Measurements from ENCODE around the gene KANK3. TPM values are rescaled to one million over a fixed set of nuclear protein-coding genes. Genes with fewer than 3 reads are reported as not detected.
A peak's percentile ranks its signal among the peaks of the same experiment; 100 is the strongest.

The KANK3 gene
- total RNA-seq, 2 experiments from 2014 or later: 0.11 to 0.22 TPM

- Histone ChIP-seq H3K79me2 (ENCODE audit: insufficient read depth, low read depth, low read length) (peaks cover 22% of the 10 kb centered on the region; the same call in 1 of the 2 replicates), H3K9me2 (ENCODE audit: insufficient read depth, low read length) (no peaks in the 10 kb centered on the region), H3K9me3 (ENCODE audit: low read length) (no peaks in the 10 kb centered on the region), H3K36me3 (ENCODE audit: insufficient read depth, low read length) (peaks cover 55% of the 10 kb centered on the region), H3K4me2 (ENCODE audit: low read length) (peak overlapping the region; percentile 88; the same call in 1 of the 2 replicates), H4K20me1 (ENCODE audit: insufficient read depth, low read length) (no peaks in the 10 kb centered on the region), H3K27ac (ENCODE audit: low read depth, low read length, poor library complexity, severe bottlenecking) (no peak overlapping the region), H3K4me1 (ENCODE audit: insufficient read depth, low read length, poor library complexity, severe bottlenecking) (peaks cover 19% of the 10 kb centered on the region), H3K4me3 (ENCODE audit: low read depth, low read length, poor library complexity, severe bottlenecking) (no peak overlapping the region), H2AFZ (ENCODE audit: low read length) (no peak overlapping the region)
- intact Hi-C loops (cut with micrococcal nuclease; ENCODE audit: unreplicated experiment): no loop called here
- POLR2A ChIA-PET: no interaction called here
- no peak for TF ChIP-seq CTCF (conservative IDR thresholded peaks at IDR 0.05; ENCODE audit: low read length)
- no peak for TF ChIP-seq EZH2phosphoT487 (IDR thresholded peaks at IDR 0.05; ENCODE audit: borderline replicate concordance, low read depth, low read length)
- BruUV-seq (replicated peaks): no TSS peak
- CTCF ChIA-PET (ENCODE audit: unreplicated experiment): no interaction called here
- DNase-seq (ENCODE audit: low spot score): no peak
Measured at GRCh38 chr19:8305798-8306197, 37.3 kb downstream of the KANK3 start.

DNA sequence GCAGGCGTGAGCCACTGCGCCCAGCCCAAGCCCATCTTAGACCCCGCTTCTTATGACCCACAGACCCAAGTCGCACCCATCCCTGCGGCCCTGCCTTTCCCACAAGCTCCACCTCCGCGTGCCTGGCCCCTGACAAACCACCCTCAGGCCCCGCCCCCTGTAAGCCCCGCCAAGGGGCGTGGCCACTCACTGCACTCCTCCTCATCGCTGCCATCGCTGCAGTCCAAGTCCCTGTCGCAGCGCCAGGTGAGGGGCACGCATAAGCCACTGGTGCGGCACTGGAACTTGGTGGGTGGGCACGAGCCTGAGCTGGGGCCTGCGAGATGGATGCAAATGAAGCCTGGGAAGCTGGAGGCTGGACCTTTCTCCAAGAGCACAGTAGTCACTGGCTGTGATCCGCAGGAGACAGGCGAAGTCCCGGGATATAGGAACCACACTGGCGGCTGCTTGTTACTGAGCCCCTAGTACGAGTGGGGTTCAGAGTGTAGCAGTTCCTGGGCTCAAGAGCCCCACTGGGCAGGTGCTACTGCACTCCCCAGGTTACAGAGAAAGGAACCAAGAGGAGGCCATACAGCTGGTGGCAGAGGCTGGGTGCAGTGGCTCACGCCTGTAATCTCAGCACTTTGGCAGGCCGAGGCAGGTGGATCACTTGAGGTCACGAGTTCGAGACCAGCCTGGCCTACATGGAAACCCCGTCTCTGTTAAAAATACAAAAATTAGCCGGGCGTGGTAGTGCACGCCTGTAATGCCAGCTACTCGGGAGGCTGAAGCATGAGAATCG lies 38.0 kb downstream of the KANK3 start:
- Histone ChIP-seq H3K27ac (ENCODE audit: low read depth, low read length, poor library complexity, severe bottlenecking) (no peak overlapping the region), H3K4me1 (ENCODE audit: insufficient read depth, low read length, poor library complexity, severe bottlenecking) (peaks cover 19% of the 10 kb centered on the region), H3K36me3 (ENCODE audit: insufficient read depth, low read length) (peaks cover 50% of the 10 kb centered on the region), H2AFZ (ENCODE audit: low read length) (no peak overlapping the region), H3K9me2 (ENCODE audit: insufficient read depth, low read length) (no peaks in the 10 kb centered on the region), H3K79me2 (ENCODE audit: insufficient read depth, low read depth, low read length) (peaks cover 22% of the 10 kb centered on the region; the same call in 1 of the 2 replicates), H4K20me1 (ENCODE audit: insufficient read depth, low read length) (no peaks in the 10 kb centered on the region), H3K4me3 (ENCODE audit: low read depth, low read length, poor library complexity, severe bottlenecking) (no peak overlapping the region), H3K4me2 (ENCODE audit: low read length) (0 out of 2 replicates have a peak overlapping the region, but pooled peaks have one; percentile 8), H3K9me3 (ENCODE audit: low read length) (no peaks in the 10 kb centered on the region)
- BruUV-seq (replicated peaks): no TSS peak
- TF ChIP-seq EZH2phosphoT487 (IDR thresholded peaks at IDR 0.05; ENCODE audit: borderline replicate concordance, low read depth, low read length) (no peak), CTCF (conservative IDR thresholded peaks at IDR 0.05; ENCODE audit: low read length) (no peak)
- peak; percentile 58 for DNase-seq (ENCODE audit: low spot score)
- intact Hi-C loops (cut with micrococcal nuclease; ENCODE audit: unreplicated experiment): no loop called here
- ChIA-PET POLR2A (no interaction called here), CTCF (ENCODE audit: unreplicated experiment) (no interaction called here)

- H3K4me3 ChIP-seq (ENCODE audit: low read depth, low read length, poor library complexity, severe bottlenecking): no peak overlapping the region
- peaks cover 40% of the 10 kb centered on the region for H3K36me3 ChIP-seq (ENCODE audit: insufficient read depth, low read length)
- intact Hi-C loops (cut with micrococcal nuclease; ENCODE audit: unreplicated experiment): no loop called here
- no peak overlapping the region for H3K4me2 ChIP-seq (ENCODE audit: low read length)
- H4K20me1 ChIP-seq (ENCODE audit: insufficient read depth, low read length): no peaks in the 10 kb centered on the region
- no peak for TF ChIP-seq CTCF (conservative IDR thresholded peaks at IDR 0.05; ENCODE audit: low read length)
- TF ChIP-seq EZH2phosphoT487 (IDR thresholded peaks at IDR 0.05; ENCODE audit: borderline replicate concordance, low read depth, low read length): no peak
- no peak overlapping the region for H2AFZ ChIP-seq (ENCODE audit: low read length)
- ChIA-PET CTCF (ENCODE audit: unreplicated experiment) (no interaction called here), POLR2A (interaction anchor here (0.6 kb wide), 1 partner anchor 46 kb away, joined by 3 read pairs; no protein-coding TSS in a partner anchor)
- H3K9me2 ChIP-seq (ENCODE audit: insufficient read depth, low read length): no peaks in the 10 kb centered on the region
- no peak for DNase-seq (ENCODE audit: low spot score)
- H3K27ac ChIP-seq (ENCODE audit: low read depth, low read length, poor library complexity, severe bottlenecking): no peak overlapping the region
- peaks cover 21% of the 10 kb centered on the region; the same call in 1 of the 2 replicates for H3K79me2 ChIP-seq (ENCODE audit: insufficient read depth, low read depth, low read length)
- H3K4me1 ChIP-seq (ENCODE audit: insufficient read depth, low read length, poor library complexity, severe bottlenecking): peaks cover 15% of the 10 kb centered on the region
- no TSS peak for BruUV-seq (replicated peaks)
- no peaks in the 10 kb centered on the region for H3K9me3 ChIP-seq (ENCODE audit: low read length)
Measured at GRCh38 chr19:8302734-8303133, 40.3 kb downstream of the KANK3 start.
